ENCODE measurements around the gene MESP2. TPM values are rescaled to one million over a fixed set of nuclear protein-coding genes. Genes with fewer than 3 reads are reported as not detected.

The MESP2 gene
- total and polyA plus RNA-seq, 2 of the 8 experiments (the other 6 are each of a cell fraction or from before 2014, with no cell fraction given), result 0.35 to 0.80 TPM

DNA sequence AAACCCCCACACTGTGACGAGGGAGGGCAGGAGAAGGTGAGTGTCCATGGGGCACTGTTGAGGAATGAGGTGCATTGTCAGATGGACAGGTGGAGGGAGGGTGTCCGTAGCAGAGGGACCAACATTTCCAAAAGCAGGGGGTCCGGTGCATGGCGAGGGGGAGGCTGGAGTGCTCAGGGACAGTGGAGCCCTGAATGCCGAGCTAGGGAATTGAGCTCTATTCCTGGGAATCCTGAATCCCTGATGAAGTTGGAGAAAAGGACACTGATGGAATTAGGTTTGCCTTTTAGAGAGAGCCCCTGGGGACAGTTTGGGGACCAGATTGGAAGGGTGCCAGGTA, 46.4 kb downstream of the MESP2 start (continued):
- no peak for TF ChIP-seq KDM5A (IDR thresholded peaks at IDR 0.05; ENCODE audit: low read length)
- TF ChIP-seq NRF1 (IDR thresholded peaks at IDR 0.05; ENCODE audit: low read depth, low read length), result no peak
- TF ChIP-seq RFX5 (IDR thresholded peaks at IDR 0.05; ENCODE audit: borderline replicate concordance, low read depth, low read length), result no peak
- TF ChIP-seq CTBP2 (IDR thresholded peaks at IDR 0.05; ENCODE audit: borderline replicate concordance, insufficient read depth, insufficient read length, low read length), result no peak
- no peak for TF ChIP-seq SIRT6 (IDR thresholded peaks at IDR 0.05; ENCODE audit: low read length)
- TF ChIP-seq, protein P1, sequence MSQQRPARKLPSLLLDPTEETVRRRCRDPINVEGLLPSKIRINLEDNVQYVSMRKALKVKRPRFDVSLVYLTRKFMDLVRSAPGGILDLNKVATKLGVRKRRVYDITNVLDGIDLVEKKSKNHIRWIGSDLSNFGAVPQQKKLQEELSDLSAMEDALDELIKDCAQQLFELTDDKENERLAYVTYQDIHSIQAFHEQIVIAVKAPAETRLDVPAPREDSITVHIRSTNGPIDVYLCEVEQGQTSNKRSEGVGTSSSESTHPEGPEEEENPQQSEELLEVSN (IDR thresholded peaks at IDR 0.05), result no peak
